Stromal cell of bone marrow (primary cell): Measurements from ENCODE around the gene SETBP1.

Experiments
- DNase-seq: peaks from one replicate; pipeline ENCODE4 v3.0.0-alpha.2; 2012; ENCODE audit warnings: low read depth

Gene SETBP1

GRCh38 chr18:44816477-44816876, 135.8 kb downstream of the SETBP1 start:
- DNase-seq, result no peak

- no peak for DNase-seq
These were observed 137.3 kb downstream of the SETBP1 start for GRCh38 chr18:44817831-44818473.

GRCh38 chr18:44818668-44819403, 138.1 kb downstream of the SETBP1 start:
- DNase-seq, result peak; percentile 14

- DNase-seq, result no peak
These were observed 139.3 kb downstream of the SETBP1 start for GRCh38 chr18:44819944-44820510.

GRCh38 chr18:44821924-44822323, 141.2 kb downstream of the SETBP1 start:
- DNase-seq, result no peak

- no peak for DNase-seq
These were observed 142.6 kb downstream of the SETBP1 start for GRCh38 chr18:44823286-44823685.

- DNase-seq, result peak; percentile 33
These were observed 143.1 kb downstream of the SETBP1 start for GRCh38 chr18:44823782-44824181.

GRCh38 chr18:44824884-44825283, 144.2 kb downstream of the SETBP1 start:
- no peak for DNase-seq

GRCh38 chr18:44826418-44827259, 146.0 kb downstream of the SETBP1 start:
- peak; percentile 84 for DNase-seq

- DNase-seq, result no peak
These were observed 147.4 kb downstream of the SETBP1 start for GRCh38 chr18:44828080-44828479.

- DNase-seq, result no peak
These were observed 149.9 kb downstream of the SETBP1 start for GRCh38 chr18:44830581-44830980.

GRCh38 chr18:44833786-44834185, 153.1 kb downstream of the SETBP1 start:
- no peak for DNase-seq

GRCh38 chr18:44834867-44835469, 154.3 kb downstream of the SETBP1 start:
- no peak for DNase-seq

- no peak for DNase-seq
These were observed 155.0 kb downstream of the SETBP1 start for GRCh38 chr18:44835703-44836102.

GRCh38 chr18:44836263-44836662, 155.6 kb downstream of the SETBP1 start:
- DNase-seq, result no peak

GRCh38 chr18:44837482-44838180, 156.9 kb downstream of the SETBP1 start:
- no peak for DNase-seq

- DNase-seq, result peak; percentile 28
These were observed 158.4 kb downstream of the SETBP1 start for GRCh38 chr18:44838971-44839666.

- DNase-seq, result no peak
These were observed 159.5 kb downstream of the SETBP1 start for GRCh38 chr18:44840058-44840790.

GRCh38 chr18:44841221-44841620, 160.5 kb downstream of the SETBP1 start:
- no peak for DNase-seq
